Brain microvascular endothelial cell (primary cell): ENCODE data around the gene TPPP3.
A peak's percentile ranks its signal among the peaks of the same experiment; 100 is the strongest.

Experiments
- DNase-seq: peaks from one replicate; pipeline ENCODE4 v3.0.0-alpha.2; 2020
- H3K27ac ChIP-seq: fragments of 250-450 bp; sonication (Bioruptor Pico); 2 replicates; pipeline ENCODE4 v1.5.1; 2020; ENCODE audit warnings: mild to moderate bottlenecking, moderate library complexity
- H3K27me3 ChIP-seq: fragments of 250-450 bp; sonication (Bioruptor Pico); replicated peaks from 2 replicates; pipeline ENCODE4 v1.5.1; 2020; ENCODE audit warnings: mild to moderate bottlenecking
- H3K36me3 ChIP-seq: fragments of 250-450 bp; sonication (Bioruptor Pico); replicated peaks from 2 replicates; pipeline ENCODE4 v1.5.1; 2020; ENCODE audit warnings: mild to moderate bottlenecking
- H3K4me3 ChIP-seq: 2 replicates; pipeline ENCODE4 v1.5.1; 2011; ENCODE audit warnings: low read depth, mild to moderate bottlenecking, control low read depth, low read length, moderate library complexity
- in situ Hi-C: cut with HindIII; loops from 2 replicates; pipeline ENCODE4 v1.10.0; 2017; ENCODE audit warnings: low sequenced_read_pairs, low pct_ligation_motif_present
- TF ChIP-seq, protein P1 (sequence below): IDR thresholded peaks from 2 replicates; pipeline ENCODE4 v1.5.1; 2011; ENCODE audit warnings: low read depth, mild to moderate bottlenecking, moderate library complexity, low read length, control low read depth, inconsistent platforms; ENCODE audit errors: missing control alignments

Gene TPPP3

DNA sequence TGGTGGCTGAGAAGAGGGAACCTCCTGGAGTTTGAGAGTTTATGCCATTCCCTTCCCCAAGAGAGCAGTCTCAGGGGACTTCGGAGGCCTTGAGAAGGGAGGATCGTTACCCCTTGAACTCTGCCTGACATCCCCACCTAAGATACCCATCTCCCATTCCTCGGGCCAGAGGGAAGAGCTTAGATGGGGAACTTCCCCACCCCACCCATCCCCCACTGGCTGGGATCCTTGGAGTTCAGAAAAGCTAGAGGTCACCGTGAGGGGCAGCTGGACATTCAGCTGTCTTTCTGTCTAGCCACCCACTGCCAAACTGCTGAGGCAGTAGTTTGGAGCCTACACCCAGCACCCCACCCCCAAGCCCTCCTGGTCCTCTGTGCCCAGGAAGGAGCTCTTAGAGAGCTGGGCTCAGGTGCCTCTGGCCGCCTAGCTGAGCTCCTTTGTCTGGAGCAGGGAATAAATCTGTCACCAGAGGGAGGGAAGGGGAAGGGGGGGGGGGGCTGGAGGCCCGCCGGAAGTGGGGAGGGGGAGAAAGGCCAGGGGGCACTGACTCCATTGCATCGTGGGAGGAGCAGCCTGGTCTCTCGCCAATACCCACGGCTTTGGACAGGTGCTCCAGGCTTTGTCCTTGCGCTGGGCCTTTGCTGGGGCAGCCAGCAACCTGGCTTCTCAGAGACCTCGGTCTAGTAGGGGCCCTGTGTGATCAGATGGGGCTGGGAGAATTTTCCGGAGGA lies 38.6 kb upstream of the TPPP3 start:
- Histone ChIP-seq H3K27me3 (peaks cover 17% of the 10 kb centered on the region), H3K27ac (no peak overlapping the region), H3K36me3 (peaks cover under 1% of the 10 kb centered on the region), H3K4me3 (no peak overlapping the region)
- TF ChIP-seq, protein P1, sequence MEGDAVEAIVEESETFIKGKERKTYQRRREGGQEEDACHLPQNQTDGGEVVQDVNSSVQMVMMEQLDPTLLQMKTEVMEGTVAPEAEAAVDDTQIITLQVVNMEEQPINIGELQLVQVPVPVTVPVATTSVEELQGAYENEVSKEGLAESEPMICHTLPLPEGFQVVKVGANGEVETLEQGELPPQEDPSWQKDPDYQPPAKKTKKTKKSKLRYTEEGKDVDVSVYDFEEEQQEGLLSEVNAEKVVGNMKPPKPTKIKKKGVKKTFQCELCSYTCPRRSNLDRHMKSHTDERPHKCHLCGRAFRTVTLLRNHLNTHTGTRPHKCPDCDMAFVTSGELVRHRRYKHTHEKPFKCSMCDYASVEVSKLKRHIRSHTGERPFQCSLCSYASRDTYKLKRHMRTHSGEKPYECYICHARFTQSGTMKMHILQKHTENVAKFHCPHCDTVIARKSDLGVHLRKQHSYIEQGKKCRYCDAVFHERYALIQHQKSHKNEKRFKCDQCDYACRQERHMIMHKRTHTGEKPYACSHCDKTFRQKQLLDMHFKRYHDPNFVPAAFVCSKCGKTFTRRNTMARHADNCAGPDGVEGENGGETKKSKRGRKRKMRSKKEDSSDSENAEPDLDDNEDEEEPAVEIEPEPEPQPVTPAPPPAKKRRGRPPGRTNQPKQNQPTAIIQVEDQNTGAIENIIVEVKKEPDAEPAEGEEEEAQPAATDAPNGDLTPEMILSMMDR: no peak
- no peak for DNase-seq
- in situ Hi-C loops: no loop called here

DNA sequence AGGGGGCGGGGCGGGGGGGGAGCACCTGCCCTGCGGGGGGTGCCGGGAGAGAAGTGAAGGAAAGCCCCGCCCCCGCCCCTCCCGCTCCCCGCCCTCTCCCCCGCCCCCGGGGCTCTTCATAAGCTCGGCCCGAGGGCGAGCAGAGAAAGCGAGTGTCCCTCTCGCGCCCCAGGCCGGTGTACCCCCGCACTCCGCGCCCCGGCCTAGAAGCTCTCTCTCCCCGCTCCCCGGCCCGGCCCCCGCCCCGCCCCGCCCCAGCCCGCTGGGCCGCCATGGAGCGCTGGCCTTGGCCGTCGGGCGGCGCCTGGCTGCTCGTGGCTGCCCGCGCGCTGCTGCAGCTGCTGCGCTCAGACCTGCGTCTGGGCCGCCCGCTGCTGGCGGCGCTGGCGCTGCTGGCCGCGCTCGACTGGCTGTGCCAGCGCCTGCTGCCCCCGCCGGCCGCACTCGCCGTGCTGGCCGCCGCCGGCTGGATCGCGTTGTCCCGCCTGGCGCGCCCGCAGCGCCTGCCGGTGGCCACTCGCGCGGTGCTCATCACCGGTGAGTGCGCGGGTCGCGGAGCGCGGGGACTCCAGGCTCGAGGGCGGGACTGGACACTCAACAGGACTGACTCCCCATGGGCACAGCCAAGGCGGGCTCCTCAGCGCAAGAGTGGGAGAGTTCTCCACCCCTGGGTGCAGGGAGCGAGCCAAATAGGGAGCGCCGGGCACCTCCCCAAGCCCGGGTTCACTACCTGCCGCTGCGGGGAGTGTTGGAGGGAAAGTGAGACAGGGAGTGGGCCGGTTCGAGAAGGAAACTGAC lies 37.9 kb upstream of the TPPP3 start, which contains the start of gene HSD11B2:
Gene HSD11B2, plus strand, starts transcription at position 145 of the 798 bp plus-strand sequence. Its CDS starts 128 bp downstream, at position 273.
- in situ Hi-C loops: no loop called here
- Histone ChIP-seq H3K27me3 (peaks cover 19% of the 10 kb centered on the region), H3K36me3 (no peaks in the 10 kb centered on the region), H3K27ac (no peak within 1 kb of the TSS), H3K4me3 (peak within 1 kb of the TSS; percentile 29)
- TF ChIP-seq, protein P1: no peak
- no peak for DNase-seq

DNA sequence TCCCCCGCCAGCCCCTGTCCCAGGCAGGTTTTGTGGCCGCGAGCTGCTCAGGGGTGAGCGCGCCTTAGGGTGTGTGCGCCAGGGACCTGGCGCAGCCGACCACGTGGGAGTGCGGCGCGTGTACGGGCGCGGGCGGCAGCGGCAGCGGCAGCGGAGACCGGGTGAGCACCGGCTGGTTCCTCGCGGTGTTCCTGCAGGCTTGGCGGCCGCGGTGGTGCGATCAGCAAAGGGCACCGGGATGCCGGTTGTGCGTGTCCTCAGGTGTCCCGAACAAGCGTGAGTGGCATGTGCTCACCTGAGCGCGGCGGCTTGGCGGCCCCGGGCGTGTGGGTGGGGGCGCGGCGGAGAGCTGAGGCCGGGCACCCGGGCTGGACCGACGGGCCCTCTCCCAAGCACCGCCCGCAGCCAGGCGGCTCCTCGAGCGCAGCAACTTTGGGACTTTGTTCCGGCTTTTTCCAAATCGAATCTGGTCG lies 37.2 kb upstream of the TPPP3 start:
- peak overlapping the region; percentile 29 for H3K4me3 ChIP-seq
- in situ Hi-C loops: no loop called here
- DNase-seq: no peak
- no peak overlapping the region for H3K27ac ChIP-seq
- H3K36me3 ChIP-seq: no peaks in the 10 kb centered on the region
- TF ChIP-seq, protein P1: no peak
- peaks cover 23% of the 10 kb centered on the region for H3K27me3 ChIP-seq

DNA sequence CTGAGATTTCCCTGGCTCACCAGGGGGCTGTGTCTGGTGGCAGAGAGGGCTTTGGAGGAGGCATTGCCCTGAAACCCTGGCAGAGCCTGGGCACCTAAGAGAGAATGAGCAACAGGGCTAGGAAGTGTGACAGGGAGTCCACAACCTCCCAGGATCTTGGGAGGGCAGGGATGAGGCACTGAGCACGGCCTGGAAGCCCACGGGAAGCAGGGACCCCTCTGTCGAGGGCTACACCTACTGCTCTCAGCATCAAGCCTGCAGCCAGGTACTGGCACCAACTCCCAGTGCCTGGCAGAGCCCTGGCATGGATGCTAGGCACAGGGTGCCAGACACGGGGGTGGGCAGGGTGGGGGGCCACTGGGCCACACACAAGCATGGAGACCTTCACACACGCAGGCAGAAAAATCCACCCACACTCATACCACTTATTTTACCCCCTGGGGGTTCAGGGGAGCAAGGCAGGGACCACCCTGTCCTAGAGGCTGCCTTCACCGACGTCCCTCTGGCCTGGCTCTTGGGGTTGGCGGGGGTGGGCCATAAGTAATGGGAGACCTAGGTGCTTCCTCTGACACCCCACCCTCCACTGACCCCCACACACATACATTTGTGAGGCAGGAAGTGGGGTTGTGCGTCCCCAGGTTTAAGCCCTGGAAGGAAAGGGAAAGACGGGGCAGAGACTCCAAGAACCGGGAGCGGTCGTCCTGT lies 36.7 kb upstream of the TPPP3 start:
- H3K4me3 ChIP-seq: no peak overlapping the region
- in situ Hi-C loops: no loop called here
- no peak overlapping the region for H3K27ac ChIP-seq
- H3K27me3 ChIP-seq: peaks cover 29% of the 10 kb centered on the region
- no peaks in the 10 kb centered on the region for H3K36me3 ChIP-seq
- TF ChIP-seq, protein P1: no peak
- DNase-seq: no peak

DNA sequence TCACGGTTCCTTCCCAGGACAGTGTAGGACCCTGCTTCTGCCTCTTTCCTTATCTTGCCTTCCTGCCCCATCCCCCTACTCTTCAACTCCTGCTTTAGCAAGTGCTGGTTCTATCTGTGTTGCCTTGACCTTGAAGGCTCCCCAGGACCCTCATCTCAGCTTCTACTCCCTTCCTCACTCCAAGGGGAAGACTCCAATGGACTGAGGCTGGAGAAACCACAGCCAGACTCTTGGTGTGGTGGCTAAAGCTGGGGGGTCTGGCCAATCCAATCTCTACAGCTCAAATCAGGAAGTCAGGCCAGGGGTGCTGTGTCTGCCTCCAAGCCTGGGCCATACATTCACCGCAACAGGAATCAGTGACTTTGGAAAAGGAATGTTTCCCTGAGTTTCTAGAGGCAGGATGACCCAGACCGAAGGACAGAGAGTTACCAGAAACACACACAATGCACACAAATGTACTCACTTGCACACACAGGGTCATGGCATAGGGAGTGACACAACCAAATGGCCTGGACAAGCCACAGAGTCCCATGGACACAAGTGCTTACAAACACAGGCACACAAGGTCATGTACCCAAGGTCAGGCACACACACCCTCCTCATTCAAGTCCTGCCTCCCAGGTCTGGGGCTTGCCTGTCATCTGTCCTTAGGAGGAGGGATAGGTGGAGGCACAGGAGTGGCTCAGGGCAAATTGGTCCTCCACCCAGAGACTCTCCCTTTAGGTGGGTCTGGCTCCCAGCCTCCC lies 35.9 kb upstream of the TPPP3 start:
- peaks cover 33% of the 10 kb centered on the region for H3K27me3 ChIP-seq
- in situ Hi-C loops: no loop called here

More for the DNA sequence above, 35.9 kb upstream of the TPPP3 start:
- DNase-seq: no peak
- TF ChIP-seq, protein P1: no peak
- no peaks in the 10 kb centered on the region for H3K36me3 ChIP-seq
- no peak overlapping the region for H3K4me3 ChIP-seq
- H3K27ac ChIP-seq: no peak overlapping the region
